ENCODE measurements around the gene PSMB11.

The PSMB11 gene

GRCh38 chr14:23042162-23042965 is at the start of gene PSMB11:
Gene PSMB11, plus strand, starts transcription at chr14:23042212. Its CDS starts 14 bp downstream, at chr14:23042226.
- no peaks in the 10 kb centered on the region for H4K20me1 ChIP-seq (ENCODE audit: control insufficient read depth, insufficient read depth, low read depth, low read length)
- H3K9me3 ChIP-seq (ENCODE audit: control insufficient read depth, insufficient read depth, low read length): no peaks in the 10 kb centered on the region
- H3K27ac ChIP-seq (ENCODE audit: low read depth, low read length): no peak within 1 kb of the TSS
- no peak within 1 kb of the TSS for H3K4me3 ChIP-seq (ENCODE audit: low read length)
- no peaks in the 10 kb centered on the region for H3K9me2 ChIP-seq (replicated peaks; ENCODE audit: control insufficient read depth, low read length)
- H3K27me3 ChIP-seq (ENCODE audit: control insufficient read depth, low read length): no peaks in the 10 kb centered on the region
- H3K79me2 ChIP-seq (ENCODE audit: control insufficient read depth, low read length): no peaks in the 10 kb centered on the region
- TF ChIP-seq CTCF (IDR thresholded peaks at IDR 0.05; ENCODE audit: low read depth, low read length, poor library complexity, severe bottlenecking): no peak
- no peak for TF ChIP-seq EZH2phosphoT487 (IDR thresholded peaks at IDR 0.05; ENCODE audit: borderline replicate concordance, low read length)
- H3F3A ChIP-seq (ENCODE audit: control insufficient read depth, insufficient read depth): no peaks in the 10 kb centered on the region
- no peak within 1 kb of the TSS for H3K4me2 ChIP-seq (ENCODE audit: low read length)
- no peaks in the 10 kb centered on the region for H3K4me1 ChIP-seq (ENCODE audit: control insufficient read depth, low read length)
- no peaks in the 10 kb centered on the region for H3K36me3 ChIP-seq (ENCODE audit: control insufficient read depth, low read length)

GRCh38 chr14:22993517-22993916 is 48.5 kb upstream of the PSMB11 start:
- Histone ChIP-seq H3K79me2 (ENCODE audit: control insufficient read depth, low read length) (no peaks in the 10 kb centered on the region), H3F3A (ENCODE audit: control insufficient read depth, insufficient read depth) (no peaks in the 10 kb centered on the region), H3K4me3 (ENCODE audit: low read length) (no peak overlapping the region), H3K4me2 (ENCODE audit: low read length) (no peak overlapping the region), H3K9me2 (replicated peaks; ENCODE audit: control insufficient read depth, low read length) (no peaks in the 10 kb centered on the region), H3K27ac (ENCODE audit: low read depth, low read length) (no peak overlapping the region), H3K4me1 (ENCODE audit: control insufficient read depth, low read length) (peaks cover 5% of the 10 kb centered on the region; the same call in 1 of the 2 replicates), H4K20me1 (ENCODE audit: control insufficient read depth, insufficient read depth, low read depth, low read length) (no peaks in the 10 kb centered on the region), H3K27me3 (ENCODE audit: control insufficient read depth, low read length) (no peaks in the 10 kb centered on the region), H3K36me3 (ENCODE audit: control insufficient read depth, low read length) (peaks cover 11% of the 10 kb centered on the region), H3K9me3 (ENCODE audit: control insufficient read depth, insufficient read depth, low read length) (no peaks in the 10 kb centered on the region)
- TF ChIP-seq EZH2phosphoT487 (IDR thresholded peaks at IDR 0.05; ENCODE audit: borderline replicate concordance, low read length) (no peak), CTCF (IDR thresholded peaks at IDR 0.05; ENCODE audit: low read depth, low read length, poor library complexity, severe bottlenecking) (no peak)

- no peak overlapping the region for H3K4me2 ChIP-seq (ENCODE audit: low read length)
- no peak overlapping the region for H3K27ac ChIP-seq (ENCODE audit: low read depth, low read length)
- H3K4me1 ChIP-seq (ENCODE audit: control insufficient read depth, low read length): peaks cover 5% of the 10 kb centered on the region; the same call in 1 of the 2 replicates
- no peaks in the 10 kb centered on the region for H4K20me1 ChIP-seq (ENCODE audit: control insufficient read depth, insufficient read depth, low read depth, low read length)
- no peaks in the 10 kb centered on the region for H3K9me2 ChIP-seq (replicated peaks; ENCODE audit: control insufficient read depth, low read length)
- H3K79me2 ChIP-seq (ENCODE audit: control insufficient read depth, low read length): no peaks in the 10 kb centered on the region
- no peaks in the 10 kb centered on the region for H3F3A ChIP-seq (ENCODE audit: control insufficient read depth, insufficient read depth)
- H3K27me3 ChIP-seq (ENCODE audit: control insufficient read depth, low read length): no peaks in the 10 kb centered on the region
- H3K4me3 ChIP-seq (ENCODE audit: low read length): no peak overlapping the region
- no peak for TF ChIP-seq EZH2phosphoT487 (IDR thresholded peaks at IDR 0.05; ENCODE audit: borderline replicate concordance, low read length)
- peak; percentile 71 for TF ChIP-seq CTCF (IDR thresholded peaks at IDR 0.05; ENCODE audit: low read depth, low read length, poor library complexity, severe bottlenecking)
- no peaks in the 10 kb centered on the region for H3K9me3 ChIP-seq (ENCODE audit: control insufficient read depth, insufficient read depth, low read length)
- H3K36me3 ChIP-seq (ENCODE audit: control insufficient read depth, low read length): peaks cover 9% of the 10 kb centered on the region; the same call in 1 of the 2 replicates
Observed at GRCh38 chr14:22994762-22995275, 47.2 kb upstream of the PSMB11 start.
